Mesenchymal stem cell (in vitro differentiated cells and primary cell): ENCODE data around the gene GCNT2.

Experiments
- DNase-seq: peaks from one replicate; pipeline ENCODE4 v3.0.0-alpha.2; 2013
- H2AFZ ChIP-seq: one replicate; pipeline ENCODE4 v1.6.1; 2013; ENCODE audit warnings: low read depth, mild to moderate bottlenecking, control low read depth, inconsistent platforms, low read length, moderate library complexity
- H2AK5ac ChIP-seq: 2 replicates; pipeline ENCODE4 v1.6.1; 2013; ENCODE audit warnings: low read length, moderate library complexity, mild to moderate bottlenecking, inconsistent platforms; ENCODE audit not compliant: severe bottlenecking
- H2BK120ac ChIP-seq: one replicate; pipeline ENCODE4 v1.6.1; 2013; ENCODE audit warnings: low read depth, mild to moderate bottlenecking, inconsistent platforms, low read length, moderate library complexity
- H2BK12ac ChIP-seq, 2 experiments: one replicate each; pipeline ENCODE4 v1.6.1; 2013; ENCODE audit warnings: inconsistent platforms in 2 of 2, low read length in 2 of 2, mild to moderate bottlenecking in 2 of 2, moderate library complexity in 2 of 2, control low read depth in 1 of 2
- H2BK15ac ChIP-seq: one replicate; pipeline ENCODE4 v1.6.1; 2013; ENCODE audit warnings: mild to moderate bottlenecking, low read depth, inconsistent platforms; ENCODE audit not compliant: poor library complexity, severe bottlenecking
- H2BK5ac ChIP-seq: 2 replicates; pipeline ENCODE4 v1.6.1; 2013; ENCODE audit warnings: low read depth, mild to moderate bottlenecking, low read length, control low read depth, inconsistent platforms; ENCODE audit not compliant: poor library complexity, severe bottlenecking
- H3K14ac ChIP-seq, 2 experiments: one replicate each; pipeline ENCODE4 v1.6.1; 2013; ENCODE audit warnings: inconsistent platforms in 2 of 2, low read length in 2 of 2, control low read depth in 1 of 2, mild to moderate bottlenecking in 1 of 2, moderate library complexity in 1 of 2
- H3K18ac ChIP-seq, 2 experiments: one replicate each; pipeline ENCODE4 v1.6.1; 2013; ENCODE audit warnings: inconsistent platforms in 2 of 2, low read length in 2 of 2, control low read depth in 1 of 2, low read depth in 1 of 2, mild to moderate bottlenecking in 1 of 2
- H3K23ac ChIP-seq, 2 experiments: one replicate each; pipeline ENCODE4 v1.6.1; 2013; ENCODE audit warnings: inconsistent platforms in 2 of 2, low read length in 2 of 2, mild to moderate bottlenecking in 2 of 2, moderate library complexity in 2 of 2, control low read depth in 1 of 2
- H3K27ac ChIP-seq: 2 replicates; pipeline ENCODE4 v1.5.1; 2013; ENCODE audit warnings: mild to moderate bottlenecking, moderate library complexity, low read length, control low read depth, inconsistent platforms; ENCODE audit not compliant: poor library complexity, severe bottlenecking
- H3K27me3 ChIP-seq, 2 experiments: 2 replicates each; pipeline versions ENCODE4 v1.6.1 to v1.7.0; 2013; ENCODE audit warnings: low read length in 2 of 2, mild to moderate bottlenecking in 2 of 2, moderate library complexity in 2 of 2, control low read depth in 1 of 2, inconsistent platforms in 1 of 2; ENCODE audit not compliant: control insufficient read depth in 1 of 2, insufficient read depth in 1 of 2
- H3K36me3 ChIP-seq, 2 experiments: 2 replicates each; pipeline versions ENCODE4 v1.6.1 to v1.7.0; 2013; ENCODE audit warnings: low read length in 2 of 2, control low read depth in 1 of 2, inconsistent platforms in 1 of 2, low read depth in 1 of 2, mild to moderate bottlenecking in 1 of 2; ENCODE audit not compliant: insufficient read depth in 2 of 2, control insufficient read depth in 1 of 2
- H3K4ac ChIP-seq, 2 experiments: one replicate each; pipeline ENCODE4 v1.6.1; 2013; ENCODE audit warnings: inconsistent platforms in 2 of 2, low read length in 2 of 2, mild to moderate bottlenecking in 2 of 2, moderate library complexity in 2 of 2, control low read depth in 1 of 2, low read depth in 1 of 2
- H3K4me1 ChIP-seq: 2 replicates; pipeline ENCODE4 v1.6.1; 2013; ENCODE audit warnings: low read depth, low read length, control low read depth; ENCODE audit not compliant: control insufficient read depth, insufficient read depth
- H3K4me2 ChIP-seq: 2 replicates; pipeline ENCODE4 v1.6.1; 2013; ENCODE audit warnings: low read length, mild to moderate bottlenecking, inconsistent platforms; ENCODE audit not compliant: poor library complexity, severe bottlenecking
- H3K4me3 ChIP-seq, 2 experiments: 2 replicates each; pipeline versions ENCODE4 v1.5.1 to v1.7.0; 2013; ENCODE audit warnings: low read length in 2 of 2, mild to moderate bottlenecking in 2 of 2, control low read depth in 1 of 2, low read depth in 1 of 2; ENCODE audit not compliant: insufficient read depth in 1 of 2
- H3K79me1 ChIP-seq: replicated peaks from 2 replicates; pipeline ENCODE4 v1.6.1; 2013; ENCODE audit warnings: mild to moderate bottlenecking, control low read depth, low read length, inconsistent platforms; ENCODE audit not compliant: poor library complexity, severe bottlenecking
- H3K9ac ChIP-seq: 2 replicates; pipeline ENCODE4 v1.7.0; 2013; ENCODE audit warnings: mild to moderate bottlenecking, low read length, moderate library complexity
- H3K9me3 ChIP-seq: 2 replicates; pipeline ENCODE4 v1.7.0; 2013; ENCODE audit warnings: mild to moderate bottlenecking, low read length; ENCODE audit not compliant: control insufficient read depth
- H4K8ac ChIP-seq: one replicate; pipeline ENCODE4 v1.6.1; 2013; ENCODE audit warnings: inconsistent platforms, mild to moderate bottlenecking, low read length, moderate library complexity
- H4K91ac ChIP-seq: one replicate; pipeline ENCODE4 v1.6.1; 2013; ENCODE audit warnings: mild to moderate bottlenecking, low read length, inconsistent platforms
- WGBS: methylation state at CpG from one replicate; pipeline ENCODE4 v1.1.7; 2013; ENCODE audit warnings: mixed read lengths; 5-methylcytosine and 5-hydroxymethylcytosine counted together

GCNT2 gene

DNA sequence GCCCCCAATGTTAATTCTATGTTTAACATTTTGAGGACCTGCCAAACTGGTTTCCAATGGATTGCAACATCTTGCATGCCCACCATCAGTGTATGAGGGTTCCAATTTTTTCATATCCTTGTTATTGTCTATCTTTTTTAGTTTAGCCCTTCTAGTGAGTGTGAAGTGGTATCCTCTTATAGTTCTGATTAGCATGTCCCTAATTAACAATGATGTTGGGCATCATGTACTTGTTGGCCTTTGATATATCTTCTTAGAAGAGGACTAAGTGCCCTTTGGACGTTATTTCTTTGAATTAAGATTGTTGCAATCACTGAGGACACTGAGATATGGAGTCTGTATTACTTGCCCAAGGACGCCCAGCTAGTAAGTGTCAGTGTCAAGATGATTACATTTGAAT is 22.3 kb downstream of the GCNT2 start:
- 87% methylated on average over 2 of the region's 2 CpGs for WGBS
- Histone ChIP-seq H3K4me2 (no peak overlapping the region), H3K27ac (no peak overlapping the region), H3K36me3 (no peaks in the 10 kb centered on the region), H4K91ac (no peak overlapping the region), H3K9ac (no peak overlapping the region), H2BK15ac (no peak overlapping the region), H3K4ac (no peak overlapping the region), H2BK120ac (no peak overlapping the region), H3K23ac (no peak overlapping the region), H3K79me1 (no peaks in the 10 kb centered on the region), H3K27me3 (no peaks in the 10 kb centered on the region), H3K4me3 (no peak overlapping the region), H4K8ac (no peak overlapping the region), H2AK5ac (no peak overlapping the region), H3K14ac (no peak overlapping the region), H2AFZ (no peak overlapping the region), H2BK12ac (no peak overlapping the region), H3K4me1 (no peaks in the 10 kb centered on the region), H3K9me3 (no peaks in the 10 kb centered on the region), H3K18ac (no peak overlapping the region), H2BK5ac (no peak overlapping the region)
- DNase-seq, result no peak

DNA sequence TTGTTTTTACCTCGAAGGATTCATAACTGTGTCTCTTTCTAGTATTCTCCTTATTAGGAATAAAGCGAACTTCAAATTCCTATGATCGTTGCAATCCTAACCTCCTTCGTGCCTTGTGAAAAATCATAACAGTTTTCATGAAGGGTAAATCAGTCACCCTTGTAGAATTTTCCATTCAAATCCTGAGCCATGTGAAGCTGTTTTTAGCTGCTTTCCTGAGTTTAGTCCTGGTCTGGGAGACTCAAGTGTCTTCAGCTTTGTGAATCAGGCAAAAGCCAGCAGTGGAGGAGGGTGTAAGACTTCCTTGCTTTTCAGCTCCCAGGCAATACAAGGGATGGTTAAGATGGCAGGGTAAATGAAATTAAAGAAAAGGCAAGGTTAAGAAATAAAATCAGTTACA is 24.3 kb downstream of the GCNT2 start:
- Histone ChIP-seq H2AK5ac (no peak overlapping the region), H3K4me2 (no peak overlapping the region), H3K4ac (no peak overlapping the region), H2AFZ (no peak overlapping the region), H3K79me1 (no peaks in the 10 kb centered on the region), H3K4me1 (no peaks in the 10 kb centered on the region), H4K91ac (no peak overlapping the region), H2BK15ac (no peak overlapping the region), H3K27ac (no peak overlapping the region), H3K9ac (no peak overlapping the region), H3K4me3 (no peak overlapping the region), H3K18ac (no peak overlapping the region), H2BK120ac (no peak overlapping the region), H3K14ac (no peak overlapping the region), H4K8ac (no peak overlapping the region), H3K36me3 (no peaks in the 10 kb centered on the region), H2BK5ac (no peak overlapping the region), H3K9me3 (no peaks in the 10 kb centered on the region), H3K23ac (no peak overlapping the region), H3K27me3 (no peaks in the 10 kb centered on the region), H2BK12ac (no peak overlapping the region)
- DNase-seq, result no peak
- WGBS, result 90% methylated on average over 4 of the region's 4 CpGs

DNA sequence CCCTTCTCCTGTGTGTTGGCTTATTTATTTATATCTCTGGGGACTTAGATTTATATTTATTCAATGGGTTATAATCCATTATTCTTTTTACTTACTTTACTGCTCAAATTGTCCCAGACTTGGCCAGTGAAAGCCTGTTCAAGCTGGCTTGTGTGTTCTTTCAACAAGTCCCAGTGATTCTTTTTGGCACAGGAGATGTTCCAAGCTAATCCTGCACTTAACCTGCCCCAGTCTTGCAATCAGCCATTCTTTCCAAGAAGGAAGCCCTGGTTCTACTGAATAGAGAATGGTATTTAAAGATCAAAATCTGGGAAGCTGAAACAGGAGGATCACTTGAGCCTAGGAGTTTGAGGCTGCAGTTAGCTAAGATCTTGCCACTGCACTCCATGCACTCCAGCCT is 26.7 kb downstream of the GCNT2 start:
- no peak overlapping the region for H2AK5ac ChIP-seq
- no peak overlapping the region for H2BK120ac ChIP-seq
- no peak overlapping the region for H3K4ac ChIP-seq
- no peak overlapping the region for H2BK12ac ChIP-seq
- no peaks in the 10 kb centered on the region for H3K4me1 ChIP-seq
- no peak overlapping the region for H3K4me3 ChIP-seq
- no peak overlapping the region for H2AFZ ChIP-seq
- H3K4me2 ChIP-seq, result no peak overlapping the region
- H4K8ac ChIP-seq, result no peak overlapping the region
- DNase-seq, result no peak
- no peaks in the 10 kb centered on the region for H3K27me3 ChIP-seq
- H2BK15ac ChIP-seq, result no peak overlapping the region
- H4K91ac ChIP-seq, result no peak overlapping the region
- H3K9me3 ChIP-seq, result no peaks in the 10 kb centered on the region
- no peak overlapping the region for H3K27ac ChIP-seq
- no peaks in the 10 kb centered on the region for H3K36me3 ChIP-seq
- H3K9ac ChIP-seq, result no peak overlapping the region
- no peak overlapping the region for H3K18ac ChIP-seq
- no peak overlapping the region for H3K14ac ChIP-seq
- no peaks in the 10 kb centered on the region for H3K79me1 ChIP-seq
- H3K23ac ChIP-seq, result no peak overlapping the region
- H2BK5ac ChIP-seq, result no peak overlapping the region

DNA sequence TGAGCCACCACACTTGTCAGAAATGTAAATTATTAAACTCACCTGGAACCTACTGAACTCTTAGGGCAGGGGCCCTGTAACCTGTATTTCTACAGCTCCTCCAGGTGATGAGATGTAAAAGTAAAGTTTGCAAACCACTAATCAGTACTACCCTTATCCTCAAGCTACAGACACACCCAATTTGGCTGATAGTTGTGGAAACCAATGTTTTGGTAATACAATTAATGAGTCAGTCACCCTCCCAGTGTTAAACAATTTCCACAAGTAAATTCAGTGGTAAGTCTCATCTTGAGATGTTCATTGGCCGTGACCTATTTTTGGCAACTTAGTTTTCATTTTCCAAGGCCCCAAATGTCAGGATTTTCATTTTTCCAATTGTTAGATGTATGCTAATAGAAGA is 29.6 kb downstream of the GCNT2 start:
- H2BK12ac ChIP-seq, result no peak overlapping the region
- H2BK5ac ChIP-seq, result no peak overlapping the region
- H3K27me3 ChIP-seq, result peaks cover 0 to 9% of the 10 kb centered on the region in 2 experiments
- H2BK120ac ChIP-seq, result no peak overlapping the region
- H4K91ac ChIP-seq, result no peak overlapping the region
- H3K79me1 ChIP-seq, result no peaks in the 10 kb centered on the region
- no peak overlapping the region for H4K8ac ChIP-seq
- DNase-seq, result no peak
- no peak overlapping the region for H2AFZ ChIP-seq
- WGBS, result no CpG with 5 or more reads among the region's 1 CpG
- no peak overlapping the region for H2AK5ac ChIP-seq
- H3K27ac ChIP-seq, result no peak overlapping the region
- H2BK15ac ChIP-seq, result no peak overlapping the region
- H3K23ac ChIP-seq, result no peak overlapping the region
- no peak overlapping the region for H3K9ac ChIP-seq
- no peaks in the 10 kb centered on the region for H3K9me3 ChIP-seq
- no peak overlapping the region for H3K18ac ChIP-seq
- H3K4ac ChIP-seq, result no peak overlapping the region
- H3K36me3 ChIP-seq, result no peaks in the 10 kb centered on the region
- peaks cover 1% of the 10 kb centered on the region for H3K4me1 ChIP-seq
- H3K4me2 ChIP-seq, result no peak overlapping the region
- no peak overlapping the region for H3K14ac ChIP-seq
- H3K4me3 ChIP-seq, result no peak overlapping the region
